Keratinocyte (primary cell): Measurements from ENCODE around the gene NUAK1. TPM values are rescaled to one million over a fixed set of nuclear protein-coding genes. Genes with fewer than 3 reads are reported as not detected.

Experiments
- DNase-seq: peaks from one replicate; pipeline ENCODE4 v3.0.0-alpha.2; 2011; ENCODE audit warnings: low read depth, missing footprints, low spot score
- FAIRE-seq: peaks from 2 replicates; lab custom pipeline; 2011; peaks lifted over from hg19 to GRCh38; lab: Jason Lieb, UNC
- H2AFZ ChIP-seq: 2 replicates; pipeline ENCODE4 v1.6.0; 2012; ENCODE audit warnings: low read length, control low read depth, inconsistent platforms; ENCODE audit not compliant: control insufficient read depth
- H3K27ac ChIP-seq: 2 replicates; pipeline ENCODE4 v1.5.1; 2011; ENCODE audit warnings: low read length; ENCODE audit not compliant: control insufficient read depth, insufficient read depth
- H3K27me3 ChIP-seq: 3 replicates; pipeline ENCODE4 v1.6.0; 2011; ENCODE audit warnings: low read length; ENCODE audit not compliant: control insufficient read depth, insufficient read depth; ENCODE audit errors: extremely low read depth
- H3K36me3 ChIP-seq, 2 experiments: 2 replicates in 1 of 2; 3 replicates in 1 of 2; pipeline ENCODE4 v1.5.1; 2011; ENCODE audit warnings: low read length in 2 of 2, mild to moderate bottlenecking in 1 of 2; ENCODE audit not compliant: control insufficient read depth in 2 of 2, insufficient read depth in 2 of 2; ENCODE audit errors: extremely low read depth in 1 of 2
- H3K4me1 ChIP-seq: 3 replicates; pipeline ENCODE4 v1.5.1; 2011; ENCODE audit warnings: low read length; ENCODE audit not compliant: control insufficient read depth, insufficient read depth; ENCODE audit errors: extremely low read depth
- H3K4me2 ChIP-seq: 3 replicates; pipeline ENCODE4 v1.6.0; 2011; ENCODE audit warnings: low read depth, low read length; ENCODE audit not compliant: control insufficient read depth, insufficient read depth; ENCODE audit errors: extremely low read depth
- H3K4me3 ChIP-seq, 3 experiments: fragments of 200-600 bp in 1 of 3; sonication (generic) in 1 of 3; 2 replicates in 2 of 3; 3 replicates in 1 of 3; pipeline ENCODE4 v1.5.1; 2011 to 2016; ENCODE audit warnings: low read length in 3 of 3, mild to moderate bottlenecking in 3 of 3, control low read depth in 2 of 3, inconsistent platforms in 1 of 3, low read depth in 1 of 3, mixed read lengths in 1 of 3, mixed run types in 1 of 3, moderate library complexity in 1 of 3; ENCODE audit not compliant: control insufficient read depth in 2 of 3, insufficient read depth in 2 of 3; ENCODE audit errors: extremely low read depth in 1 of 3
- H3K79me2 ChIP-seq: 2 replicates; pipeline ENCODE4 v1.6.0; 2012; ENCODE audit warnings: low read length; ENCODE audit not compliant: control insufficient read depth, insufficient read depth
- H3K9ac ChIP-seq: 3 replicates; pipeline ENCODE4 v1.6.0; 2011; ENCODE audit warnings: low read length; ENCODE audit not compliant: control insufficient read depth, insufficient read depth; ENCODE audit errors: extremely low read depth
- H3K9me1 ChIP-seq: 3 replicates; pipeline ENCODE4 v1.6.0; 2011; ENCODE audit warnings: low read length; ENCODE audit not compliant: control insufficient read depth, insufficient read depth; ENCODE audit errors: extremely low read depth
- H3K9me3 ChIP-seq: 2 replicates; pipeline ENCODE4 v1.5.1; 2012; ENCODE audit warnings: low read depth, low read length; ENCODE audit not compliant: control insufficient read depth
- H4K20me1 ChIP-seq: 3 replicates; pipeline ENCODE4 v1.6.0; 2011; ENCODE audit warnings: low read length; ENCODE audit not compliant: control insufficient read depth, insufficient read depth; ENCODE audit errors: extremely low read depth
- CTCF ChIP-seq, 3 experiments: IDR thresholded peaks in 1 of 3; conservative IDR thresholded peaks in 1 of 3; optimal IDR thresholded peaks in 1 of 3; 2 replicates in 2 of 3; 3 replicates in 1 of 3; pipeline versions ENCODE3 to v1.5.1; 2011; ENCODE audit warnings: low read length in 3 of 3, mild to moderate bottlenecking in 3 of 3, moderate library complexity in 2 of 3, control low read depth in 1 of 3, inconsistent platforms in 1 of 3; ENCODE audit not compliant: insufficient read depth in 2 of 3; ENCODE audit errors: extremely low read depth in 1 of 3
- EZH2 ChIP-seq: IDR thresholded peaks from one replicate; pipeline ENCODE4 v1.6.1; 2012; ENCODE audit warnings: inconsistent platforms, mild to moderate bottlenecking, low read length, moderate library complexity
- dilution Hi-C: fragments of 300-500 bp; cut with MboI; formaldehyde crosslinking; loops from one replicate; pipeline ENCODE4 v1.7.0; 2020; ENCODE audit warnings: low sequenced_read_pairs; ENCODE audit not compliant: extremely low pct_ligation_motif_present
- polyA plus RNA-seq, 5 experiments: library from polyadenylated mRNA; depleted of rRNA in 3 of 5; stranded (reverse) in 3 of 5; stranded (forward) in 1 of 5; unstranded in 1 of 5; fragments of >200 nt; gene quantifications; 1 replicate in 1 of 5; 2 replicates in 3 of 5; 3 replicates in 1 of 5; pipeline versions ENCODE4 v1.2.1 to v1.2.3, GENCODE V29; 2011 to 2012; ENCODE audit warnings: missing spikeins in 2 of 5, low read depth in 1 of 5, low replicate concordance in 1 of 5

The NUAK1 gene
- polyA plus RNA-seq, 1 donor (not counting 4 experiments of a cell fraction or from before 2014, with no cell fraction given), result 12.3 TPM

DNA sequence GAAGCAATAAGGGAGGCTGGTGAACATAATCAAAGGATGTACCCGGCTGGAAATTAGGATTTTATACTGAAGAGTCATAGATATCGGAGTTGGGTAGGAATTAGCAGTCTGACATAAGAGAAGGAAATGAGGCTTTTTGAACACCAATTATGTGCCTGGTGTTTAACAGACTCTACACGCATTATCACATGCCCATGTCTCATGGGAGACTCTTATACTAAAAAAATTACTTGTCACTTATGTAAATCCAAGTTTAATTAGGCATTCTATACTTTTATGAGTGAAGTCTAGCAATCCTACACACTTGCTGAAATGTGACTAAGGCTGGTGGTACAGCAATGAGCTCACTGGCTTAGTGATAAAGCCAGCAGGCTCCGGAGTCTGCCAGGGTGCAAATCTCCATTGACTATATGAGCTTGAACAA lies 93.5 kb downstream of the NUAK1 start:
- no peaks in the 10 kb centered on the region for H3K27me3 ChIP-seq
- no peaks in the 10 kb centered on the region for H4K20me1 ChIP-seq
- no peaks in the 10 kb centered on the region for H3K9me3 ChIP-seq
- dilution Hi-C loops, result no loop called here
- no peaks in the 10 kb centered on the region for H3K36me3 ChIP-seq
- H3K4me1 ChIP-seq, result no peaks in the 10 kb centered on the region
- H3K9ac ChIP-seq, result no peak overlapping the region
- H3K79me2 ChIP-seq, result no peaks in the 10 kb centered on the region
- H2AFZ ChIP-seq, result no peak overlapping the region
- H3K4me3 ChIP-seq, result no peak overlapping the region
- no peaks in the 10 kb centered on the region for H3K9me1 ChIP-seq
- no peak overlapping the region for H3K27ac ChIP-seq
- FAIRE-seq, result no peak
- H3K4me2 ChIP-seq, result no peak overlapping the region
- DNase-seq, result no peak
- no peak for TF ChIP-seq EZH2
- no peak for TF ChIP-seq CTCF (optimal IDR thresholded peaks at IDR 0.05 in 1 of 3, IDR thresholded peaks at IDR 0.05 in 1 of 3, conservative IDR thresholded peaks at IDR 0.05 in 1 of 3; ENCODE audit: extremely low read depth in 1 of 3, insufficient read depth in 2 of 3, low read length in 3 of 3)

DNA sequence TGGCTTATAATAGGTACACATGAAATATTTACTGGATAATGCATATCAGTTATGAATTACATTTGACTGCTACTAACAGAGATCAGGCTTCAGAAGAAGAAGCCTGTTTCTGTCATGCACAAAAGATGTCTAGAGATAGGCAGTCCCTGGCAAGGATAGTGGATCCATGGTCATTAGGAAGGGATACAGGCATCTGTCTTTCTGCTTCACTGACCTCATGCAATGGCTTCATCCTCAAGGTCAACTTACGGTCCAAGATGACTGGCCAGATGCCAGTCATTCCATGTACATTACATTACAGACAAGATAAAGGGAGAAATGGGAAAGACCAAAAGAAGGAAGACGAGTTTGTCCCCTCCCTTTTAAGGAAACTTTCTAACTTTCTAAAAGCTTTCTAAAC lies 94.0 kb downstream of the NUAK1 start:
- dilution Hi-C loops, result no loop called here
- Histone ChIP-seq H4K20me1 (no peaks in the 10 kb centered on the region), H3K79me2 (no peaks in the 10 kb centered on the region), H3K27me3 (no peaks in the 10 kb centered on the region), H2AFZ (no peak overlapping the region), H3K4me2 (no peak overlapping the region), H3K27ac (no peak overlapping the region), H3K36me3 (no peaks in the 10 kb centered on the region), H3K4me1 (no peaks in the 10 kb centered on the region), H3K4me3 (no peak overlapping the region), H3K9ac (no peak overlapping the region), H3K9me3 (no peaks in the 10 kb centered on the region), H3K9me1 (no peaks in the 10 kb centered on the region)
- TF ChIP-seq EZH2 (no peak), CTCF (optimal IDR thresholded peaks at IDR 0.05 in 1 of 3, IDR thresholded peaks at IDR 0.05 in 1 of 3, conservative IDR thresholded peaks at IDR 0.05 in 1 of 3; ENCODE audit: extremely low read depth in 1 of 3, insufficient read depth in 2 of 3, low read length in 3 of 3) (no peak)
- FAIRE-seq, result no peak
- no peak for DNase-seq
